Adrenal gland (tissue), 5 donors: ENCODE data around the gene FGF16.

ENCODE experiments used
- POLR2A ChIP-seq, 2 donors: fragments of 450-650 bp; IDR thresholded peaks; one replicate each; pipeline ENCODE4 v1.6.1; 2017; ENCODE audit warnings: antibody characterized with exemption in 2 of 2, mild to moderate bottlenecking in 2 of 2, moderate library complexity in 1 of 2
- TF ChIP-seq, protein P1 (sequence below), 6 experiments: fragments of 450-650 bp in 4 of 6; fragments of 200-600 bp in 2 of 6; sonication (generic) in 1 of 6; IDR thresholded peaks; 1 replicate in 5 of 6; 2 replicates in 1 of 6; pipeline versions ENCODE4 v1.5.1 to v1.8.0; 2016 to 2021; ENCODE audit warnings: antibody characterized with exemption in 6 of 6, mild to moderate bottlenecking in 2 of 6, moderate library complexity in 1 of 6
- donor health status: DM: no; HTN: no; CAD: no.

DNA sequence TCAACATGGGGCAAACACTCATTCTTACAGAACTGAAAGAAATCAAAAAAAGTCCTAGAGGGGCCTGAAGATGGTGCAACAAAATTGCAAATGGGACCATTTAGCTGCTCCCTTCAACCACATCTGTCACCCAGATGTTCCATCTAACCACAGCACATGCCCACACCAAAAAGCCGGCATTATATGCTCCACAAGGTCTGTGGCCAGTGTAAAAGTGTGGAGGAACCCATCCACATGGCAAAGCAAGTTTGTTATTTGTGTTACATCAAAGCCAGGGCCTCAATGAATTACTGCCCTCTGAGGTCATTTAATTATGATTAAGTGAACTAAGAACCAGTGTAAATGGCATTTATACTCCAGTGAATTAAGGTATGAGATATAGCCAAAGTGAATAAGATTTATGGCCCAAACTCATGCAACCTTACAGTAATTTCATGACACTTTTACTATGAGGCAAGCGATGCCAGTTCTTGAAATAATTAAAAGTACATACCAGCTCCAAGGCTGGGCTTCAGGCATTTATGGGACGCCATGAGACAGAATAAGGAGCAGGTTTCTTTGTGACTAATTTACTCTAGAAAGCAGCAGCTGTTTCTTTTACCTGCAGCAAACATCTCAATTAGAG, 48.7 kb upstream of the FGF16 start:
- TF ChIP-seq, protein P1, sequence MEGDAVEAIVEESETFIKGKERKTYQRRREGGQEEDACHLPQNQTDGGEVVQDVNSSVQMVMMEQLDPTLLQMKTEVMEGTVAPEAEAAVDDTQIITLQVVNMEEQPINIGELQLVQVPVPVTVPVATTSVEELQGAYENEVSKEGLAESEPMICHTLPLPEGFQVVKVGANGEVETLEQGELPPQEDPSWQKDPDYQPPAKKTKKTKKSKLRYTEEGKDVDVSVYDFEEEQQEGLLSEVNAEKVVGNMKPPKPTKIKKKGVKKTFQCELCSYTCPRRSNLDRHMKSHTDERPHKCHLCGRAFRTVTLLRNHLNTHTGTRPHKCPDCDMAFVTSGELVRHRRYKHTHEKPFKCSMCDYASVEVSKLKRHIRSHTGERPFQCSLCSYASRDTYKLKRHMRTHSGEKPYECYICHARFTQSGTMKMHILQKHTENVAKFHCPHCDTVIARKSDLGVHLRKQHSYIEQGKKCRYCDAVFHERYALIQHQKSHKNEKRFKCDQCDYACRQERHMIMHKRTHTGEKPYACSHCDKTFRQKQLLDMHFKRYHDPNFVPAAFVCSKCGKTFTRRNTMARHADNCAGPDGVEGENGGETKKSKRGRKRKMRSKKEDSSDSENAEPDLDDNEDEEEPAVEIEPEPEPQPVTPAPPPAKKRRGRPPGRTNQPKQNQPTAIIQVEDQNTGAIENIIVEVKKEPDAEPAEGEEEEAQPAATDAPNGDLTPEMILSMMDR (IDR thresholded peaks at IDR 0.05), result no peak
- TF ChIP-seq POLR2A (IDR thresholded peaks at IDR 0.05), result no peak
